GM18502 (cell line): ENCODE data around the gene TOMM7.
A peak's percentile ranks its signal among the peaks of the same experiment; 100 is the strongest.
"Not testable (repeated sequence)": the region's sequence is repeated elsewhere in the genome, so short reads cannot be mapped to it uniquely, and the experiment has no call there.

ENCODE experiments used
- ATAC-seq: cut with Tn5 transposase; IDR thresholded peaks from one replicate; pipeline ENCODE4 v1.9.1; 2021; ENCODE audit warnings: mild to moderate bottlenecking; ENCODE audit not compliant: unreplicated experiment, poor library complexity

The TOMM7 gene

GRCh38 chr7:22854158-22855048, 31.8 kb upstream of the TOMM7 start:
- peak; percentile 80 for ATAC-seq

GRCh38 chr7:22853674-22854157, 31.1 kb upstream of the TOMM7 start:
- ATAC-seq: peak; percentile 28

- no peak for ATAC-seq
These were observed 30.5 kb upstream of the TOMM7 start for GRCh38 chr7:22853138-22853537.

GRCh38 chr7:22851145-22851544, 28.5 kb upstream of the TOMM7 start:
- no peak for ATAC-seq

GRCh38 chr7:22850394-22850793, 27.7 kb upstream of the TOMM7 start:
- not testable (repeated sequence) for ATAC-seq

- no peak for ATAC-seq
These were observed 27.0 kb upstream of the TOMM7 start for GRCh38 chr7:22849662-22850061.

GRCh38 chr7:22849172-22849571, 26.5 kb upstream of the TOMM7 start:
- no peak for ATAC-seq

GRCh38 chr7:22846961-22847360, 24.3 kb upstream of the TOMM7 start:
- ATAC-seq: no peak

GRCh38 chr7:22845221-22845834, 22.7 kb upstream of the TOMM7 start:
- no peak for ATAC-seq

- ATAC-seq: no peak
These were observed 21.1 kb upstream of the TOMM7 start for GRCh38 chr7:22843681-22844309.

GRCh38 chr7:22842973-22843372, 20.3 kb upstream of the TOMM7 start:
- ATAC-seq: no peak

GRCh38 chr7:22842383-22842941, 19.8 kb upstream of the TOMM7 start:
- no peak for ATAC-seq

GRCh38 chr7:22841954-22842353, 19.3 kb upstream of the TOMM7 start:
- no peak for ATAC-seq

GRCh38 chr7:22837308-22837707, 14.7 kb upstream of the TOMM7 start:
- no peak for ATAC-seq

- ATAC-seq: not testable (repeated sequence)
These were observed 13.9 kb upstream of the TOMM7 start for GRCh38 chr7:22836506-22836905.

GRCh38 chr7:22833957-22834356, 11.3 kb upstream of the TOMM7 start:
- no peak for ATAC-seq

- no peak for ATAC-seq
These were observed 10.6 kb upstream of the TOMM7 start for GRCh38 chr7:22833113-22833855.

- no peak for ATAC-seq
These were observed 9.8 kb upstream of the TOMM7 start for GRCh38 chr7:22832401-22832800.

- ATAC-seq: no peak
These were observed 9.1 kb upstream of the TOMM7 start for GRCh38 chr7:22831602-22832305.

- ATAC-seq: no peak
These were observed 4.9 kb upstream of the TOMM7 start for GRCh38 chr7:22827563-22827962.
